CD14-positive monocyte (primary cell): ENCODE results near the gene BFAR. TPM values are rescaled to one million over a fixed set of nuclear protein-coding genes. Genes with fewer than 3 reads are reported as not detected.
"Not testable (repeated sequence)": the region's sequence is repeated elsewhere in the genome, so short reads cannot be mapped to it uniquely, and the experiment has no call there.

ENCODE experiments used
- DNase-seq, 3 donors: peaks; one replicate each; pipeline ENCODE4 v3.0.0-alpha.2; 2011 to 2022
- H2AFZ ChIP-seq: 2 replicates; pipeline ENCODE4 v1.6.0; 2012; ENCODE audit warnings: mild to moderate bottlenecking, low read depth, low read length, inconsistent platforms; ENCODE audit not compliant: insufficient read depth, poor library complexity, severe bottlenecking
- H3K27ac ChIP-seq, 2 donors: 1 replicate in 1 of 2; 2 replicates in 1 of 2; pipeline ENCODE4 v1.5.1; 2012 to 2013; ENCODE audit warnings: low read length in 2 of 2, control low read depth in 1 of 2, inconsistent platforms in 1 of 2, low read depth in 1 of 2, mild to moderate bottlenecking in 1 of 2
- H3K27me3 ChIP-seq, 2 donors: one replicate each; pipeline versions ENCODE4 v1.6.0 to v1.6.1; 2011 to 2013; ENCODE audit warnings: low read length in 2 of 2; ENCODE audit not compliant: control insufficient read depth in 2 of 2, insufficient read depth in 2 of 2
- H3K36me3 ChIP-seq, 2 donors: replicated peaks in 1 of 2; 1 replicate in 1 of 2; 2 replicates in 1 of 2; pipeline versions ENCODE4 v1.5.1 to v1.6.1; 2012 to 2013; ENCODE audit warnings: low read length in 2 of 2, control low read depth in 1 of 2, inconsistent platforms in 1 of 2, mild to moderate bottlenecking in 1 of 2; ENCODE audit not compliant: insufficient read depth in 2 of 2, control insufficient read depth in 1 of 2
- H3K4me1 ChIP-seq, 2 donors: 1 replicate in 1 of 2; 2 replicates in 1 of 2; pipeline versions ENCODE4 v1.5.1 to v1.6.1; 2012 to 2013; ENCODE audit warnings: low read length in 2 of 2, control low read depth in 1 of 2, inconsistent platforms in 1 of 2, mild to moderate bottlenecking in 1 of 2, moderate library complexity in 1 of 2; ENCODE audit not compliant: insufficient read depth in 2 of 2, control insufficient read depth in 1 of 2
- H3K4me2 ChIP-seq: replicated peaks from 2 replicates; pipeline ENCODE3; 2012; ENCODE audit warnings: low read length, moderate library complexity, mild to moderate bottlenecking; ENCODE audit not compliant: poor library complexity, severe bottlenecking; ENCODE audit errors: extremely low read depth
- H3K4me3 ChIP-seq, 3 experiments: fragments of 200-600 bp in 1 of 3; sonication (generic) in 1 of 3; replicated peaks in 1 of 3; 1 replicate in 2 of 3; 2 replicates in 1 of 3; pipeline ENCODE4 v1.5.1; 2011 to 2013; ENCODE audit warnings: low read length in 3 of 3, mild to moderate bottlenecking in 3 of 3, control low read depth in 2 of 3, low read depth in 2 of 3, inconsistent platforms in 1 of 3, moderate library complexity in 1 of 3
- H3K79me2 ChIP-seq: 2 replicates; pipeline ENCODE4 v1.6.0; 2012; ENCODE audit warnings: mild to moderate bottlenecking, control low read depth, inconsistent platforms, low read length, moderate library complexity; ENCODE audit not compliant: insufficient read depth
- H3K9ac ChIP-seq: 2 replicates; pipeline ENCODE4 v1.6.0; 2017; ENCODE audit warnings: low read length, mild to moderate bottlenecking; ENCODE audit not compliant: insufficient read depth, poor library complexity, severe bottlenecking
- H3K9me3 ChIP-seq, 2 donors: replicated peaks in 1 of 2; 1 replicate in 1 of 2; 2 replicates in 1 of 2; pipeline versions ENCODE4 v1.5.1 to v1.6.1; 2012 to 2013; ENCODE audit warnings: low read length in 2 of 2, control low read depth in 1 of 2; ENCODE audit not compliant: control insufficient read depth in 1 of 2, insufficient read depth in 1 of 2
- H4K20me1 ChIP-seq: 2 replicates; pipeline ENCODE4 v1.6.0; 2012; ENCODE audit warnings: mild to moderate bottlenecking, low read length, control low read depth, moderate library complexity; ENCODE audit not compliant: insufficient read depth
- H3K27ac Mint-ChIP-seq, 7 donors: one replicate each; pipeline ENCODE4 v1.8.0; 2020; ENCODE audit warnings: mild to moderate bottlenecking in 7 of 7, mixed read lengths in 7 of 7, moderate library complexity in 6 of 7, inconsistent platforms in 2 of 7
- H3K27me3 Mint-ChIP-seq, 3 donors: one replicate each; pipeline ENCODE4 v1.8.0; 2021 to 2022; ENCODE audit warnings: low read depth in 3 of 3, mild to moderate bottlenecking in 3 of 3, mixed read lengths in 3 of 3, moderate library complexity in 3 of 3, inconsistent platforms in 1 of 3
- H3K36me3 Mint-ChIP-seq, 2 donors: one replicate each; pipeline ENCODE4 v1.8.0; 2020; ENCODE audit warnings: mixed read lengths in 2 of 2, inconsistent platforms in 1 of 2, mild to moderate bottlenecking in 1 of 2
- H3K4me1 Mint-ChIP-seq: one replicate; pipeline ENCODE4 v1.8.0; 2020; ENCODE audit warnings: mild to moderate bottlenecking, mixed read lengths
- H3K4me3 Mint-ChIP-seq, 2 donors: one replicate each; pipeline ENCODE4 v1.8.0; 2020; ENCODE audit warnings: mild to moderate bottlenecking in 2 of 2, mixed read lengths in 2 of 2, moderate library complexity in 1 of 2
- H3K9me3 Mint-ChIP-seq, 7 donors: one replicate each; pipeline ENCODE4 v1.8.0; 2020 to 2022; ENCODE audit warnings: mixed read lengths in 7 of 7, mild to moderate bottlenecking in 6 of 7, moderate library complexity in 6 of 7, inconsistent platforms in 2 of 7
- whole genome bisulfite sequencing: methylation state at CpG from one replicate; pipeline ENCODE4 v1.1.5; 2013; ENCODE audit warnings: missing lambda C conversion rate; ENCODE audit not compliant: insufficient coverage; 5-methylcytosine and 5-hydroxymethylcytosine counted together
- intact Hi-C, 2 donors: fragments of 100-400 bp; cut with micrococcal nuclease; formaldehyde crosslinking; loops; one replicate each; pipeline versions ENCODE4 v1.15.0 to v1.15.1; 2023
- polyA plus RNA-seq, 3 donors: library from polyadenylated mRNA; depleted of rRNA in 1 of 3; unstranded in 2 of 3; stranded (reverse) in 1 of 3; fragments of 300-500 nt in 2 of 3; fragments of >200 nt in 1 of 3; fragmentation: Illumina TruSeq in 2 of 3; gene quantifications; 1 replicate in 2 of 3; 2 replicates in 1 of 3; pipeline ENCODE4 v1.2.3, GENCODE V29; 2012 to 2021

The BFAR gene
- polyA plus RNA-seq, 3 donors = 27.5 to 36.0 (median 28.6) TPM

DNA sequence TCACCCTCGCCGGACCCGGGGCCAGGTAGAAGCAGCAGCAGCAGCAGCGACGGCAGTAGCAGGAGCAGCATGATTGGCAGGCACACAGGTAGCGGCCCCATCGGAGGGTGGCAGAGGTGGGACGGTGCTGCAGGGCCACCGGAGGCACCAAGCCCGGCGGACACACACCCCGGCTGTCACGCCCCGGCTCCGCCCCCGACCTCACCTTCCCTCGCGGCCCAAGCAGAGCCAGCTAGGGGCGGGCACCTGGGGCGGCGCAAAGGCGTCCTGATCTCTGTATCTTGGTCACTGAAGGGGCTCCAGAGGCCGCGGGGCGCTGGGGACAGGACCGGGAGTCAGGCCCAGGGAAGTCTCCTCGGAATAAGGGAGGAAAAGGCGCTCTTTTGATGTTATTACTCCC, 61.4 kb downstream of the BFAR start, which contains the start of gene PLA2G10:
TSS of gene PLA2G10 (minus strand) at position 180 of the 400 bp plus-strand sequence. CDS start at position 101, 79 bp downstream.
- H3K27me3 Mint-ChIP-seq, H3K27ac ChIP-seq, H3K9me3 Mint-ChIP-seq, H3K4me3 ChIP-seq, H4K20me1 ChIP-seq, H3K4me1 Mint-ChIP-seq, H3K9me3 ChIP-seq, H3K4me2 ChIP-seq, H3K36me3 Mint-ChIP-seq, H3K4me3 Mint-ChIP-seq, intact Hi-C loops, H2AFZ ChIP-seq, H3K27me3 ChIP-seq, H3K79me2 ChIP-seq, H3K4me1 ChIP-seq, H3K9ac ChIP-seq, H3K36me3 ChIP-seq, H3K27ac Mint-ChIP-seq, DNase-seq: not testable (repeated sequence)
- WGBS = no CpG with 5 or more reads among the region's 28 CpGs

DNA sequence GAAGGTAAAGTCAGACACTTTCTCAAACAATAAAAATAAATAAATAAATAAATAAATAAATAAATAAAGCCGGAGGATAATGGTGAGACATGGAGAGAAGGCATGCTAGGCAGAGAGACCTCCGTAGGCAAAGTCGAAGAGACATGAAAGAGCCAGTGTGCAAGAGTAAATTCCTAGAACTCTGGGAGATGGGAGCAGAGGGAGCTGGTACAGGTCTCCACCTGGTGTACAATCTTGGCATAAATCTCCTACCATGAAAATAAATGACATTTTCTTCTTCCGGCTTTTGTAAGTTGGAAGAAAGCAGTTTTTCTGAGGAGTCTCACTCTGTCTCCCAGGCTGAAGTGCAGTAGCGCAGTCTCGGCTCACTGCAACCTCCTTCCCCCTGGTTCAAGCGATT, 69.1 kb downstream of the BFAR start:
- H3K9me3 ChIP-seq, H3K79me2 ChIP-seq, H3K4me2 ChIP-seq, intact Hi-C loops, H4K20me1 ChIP-seq, H2AFZ ChIP-seq, H3K27me3 ChIP-seq, H3K36me3 ChIP-seq, H3K36me3 Mint-ChIP-seq, H3K27me3 Mint-ChIP-seq, DNase-seq, H3K4me3 Mint-ChIP-seq, H3K9ac ChIP-seq, H3K9me3 Mint-ChIP-seq, H3K4me1 Mint-ChIP-seq, H3K4me1 ChIP-seq, H3K27ac ChIP-seq, H3K27ac Mint-ChIP-seq, H3K4me3 ChIP-seq: not testable (repeated sequence)
- WGBS = no CpG with 5 or more reads among the region's 7 CpGs

GRCh38 chr16:14702672-14703071, 69.9 kb downstream of the BFAR start:
- intact Hi-C loops, H3K4me3 ChIP-seq, H3K4me3 Mint-ChIP-seq: not testable (repeated sequence)

DNA sequence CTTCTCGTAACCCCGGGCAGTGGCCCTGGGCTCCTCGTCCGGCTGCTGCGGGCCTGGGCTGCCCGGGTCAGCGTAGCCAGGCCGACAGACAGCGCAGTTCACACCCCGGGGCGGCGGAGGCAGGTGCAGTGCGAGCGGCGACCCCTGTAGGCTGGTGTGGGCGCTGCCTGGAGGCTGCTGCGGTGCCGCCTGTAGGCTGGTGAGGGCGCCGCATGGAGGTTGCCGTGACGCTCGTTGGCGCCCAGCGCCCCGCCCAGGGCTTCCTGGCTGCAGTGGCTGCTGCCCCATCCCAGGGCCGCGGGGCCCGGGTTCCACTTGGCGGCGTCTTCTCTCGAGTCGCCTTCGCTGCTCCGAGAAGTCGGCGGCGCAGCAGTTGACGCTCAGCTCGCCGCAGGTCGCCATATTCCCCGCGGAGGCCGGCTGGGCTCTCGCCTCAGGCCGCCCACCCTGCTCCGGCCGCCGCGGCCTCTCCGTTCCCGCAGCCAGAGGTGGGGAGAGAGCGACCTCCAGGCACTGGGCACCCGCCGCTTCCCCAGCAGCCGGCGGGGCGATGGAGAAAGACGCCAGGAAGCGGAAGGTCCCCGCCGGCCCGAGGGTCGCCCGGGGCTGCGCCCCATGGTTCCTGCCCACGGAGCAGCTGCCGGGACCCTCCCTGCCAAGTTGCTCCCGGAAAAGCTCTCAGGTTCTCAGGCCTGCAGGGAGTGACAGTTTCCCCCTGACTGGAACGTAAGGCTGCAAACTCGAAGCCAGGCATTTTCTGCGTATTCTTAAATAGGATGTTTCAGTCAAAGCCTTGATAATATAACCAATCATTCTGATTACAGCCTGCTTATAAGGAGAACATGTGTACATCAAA, 70.6 kb downstream of the BFAR start, which contains the start of gene NPIPA3:
TSS of gene NPIPA3 (plus strand) at position 256 of the 856 bp plus-strand sequence. CDS start 5,533 bp downstream, outside the sequence.
- H3K4me3 ChIP-seq, H3K4me2 ChIP-seq, H3K9ac ChIP-seq, H3K36me3 ChIP-seq, H3K27me3 ChIP-seq, H3K27me3 Mint-ChIP-seq, intact Hi-C loops, DNase-seq, H3K79me2 ChIP-seq, H3K4me3 Mint-ChIP-seq, H3K27ac ChIP-seq, H3K9me3 Mint-ChIP-seq, H3K4me1 ChIP-seq, H2AFZ ChIP-seq, H4K20me1 ChIP-seq, H3K27ac Mint-ChIP-seq, H3K36me3 Mint-ChIP-seq, H3K4me1 Mint-ChIP-seq, H3K9me3 ChIP-seq: not testable (repeated sequence)
- WGBS = no CpG with 5 or more reads among the region's 73 CpGs

More at GRCh38 chr16:14702672-14703071, 69.9 kb downstream of the BFAR start:
- H2AFZ ChIP-seq, H3K4me1 Mint-ChIP-seq, H4K20me1 ChIP-seq, H3K79me2 ChIP-seq, H3K9ac ChIP-seq, H3K36me3 ChIP-seq, H3K27me3 ChIP-seq, H3K4me2 ChIP-seq, H3K27ac ChIP-seq, H3K9me3 Mint-ChIP-seq, H3K27me3 Mint-ChIP-seq, H3K4me1 ChIP-seq, H3K9me3 ChIP-seq, H3K27ac Mint-ChIP-seq, DNase-seq, H3K36me3 Mint-ChIP-seq: not testable (repeated sequence)
- no CpG with 5 or more reads among the region's 11 CpGs for WGBS
